Kidney epithelial cell (primary cell): ENCODE measurements around the gene MYO1C. TPM values are rescaled to one million over a fixed set of nuclear protein-coding genes. Genes with fewer than 3 reads are reported as not detected.

ENCODE experiments used
- DNase-seq: peaks from one replicate; pipeline ENCODE4 v3.0.0-alpha.2; 2010; ENCODE audit warnings: low read depth
- H3K27me3 ChIP-seq: 2 replicates; pipeline ENCODE4 v1.6.0; 2011; ENCODE audit warnings: low read length; ENCODE audit not compliant: control insufficient read depth, insufficient read depth
- H3K36me3 ChIP-seq: 2 replicates; pipeline ENCODE4 v1.5.1; 2011; ENCODE audit warnings: low read length; ENCODE audit not compliant: control insufficient read depth, insufficient read depth
- H3K4me3 ChIP-seq: 2 replicates; pipeline ENCODE4 v1.5.1; 2011; ENCODE audit warnings: low read depth, mild to moderate bottlenecking, control low read depth, low read length
- total RNA-seq: library from RNA; depleted of rRNA; stranded (reverse); fragments of >200 nt; gene quantifications from 2 replicates; pipeline ENCODE4 v1.2.3, GENCODE V29; 2015
- TF ChIP-seq, protein P1 (sequence below): IDR thresholded peaks from 2 replicates; pipeline ENCODE4 v1.5.1; 2011; ENCODE audit warnings: mild to moderate bottlenecking, moderate library complexity, low read length, control low read depth, inconsistent platforms; ENCODE audit not compliant: insufficient read depth, poor library complexity, severe bottlenecking

The MYO1C gene
- total RNA-seq, 1 donor from 2014 or later: 131 TPM

DNA sequence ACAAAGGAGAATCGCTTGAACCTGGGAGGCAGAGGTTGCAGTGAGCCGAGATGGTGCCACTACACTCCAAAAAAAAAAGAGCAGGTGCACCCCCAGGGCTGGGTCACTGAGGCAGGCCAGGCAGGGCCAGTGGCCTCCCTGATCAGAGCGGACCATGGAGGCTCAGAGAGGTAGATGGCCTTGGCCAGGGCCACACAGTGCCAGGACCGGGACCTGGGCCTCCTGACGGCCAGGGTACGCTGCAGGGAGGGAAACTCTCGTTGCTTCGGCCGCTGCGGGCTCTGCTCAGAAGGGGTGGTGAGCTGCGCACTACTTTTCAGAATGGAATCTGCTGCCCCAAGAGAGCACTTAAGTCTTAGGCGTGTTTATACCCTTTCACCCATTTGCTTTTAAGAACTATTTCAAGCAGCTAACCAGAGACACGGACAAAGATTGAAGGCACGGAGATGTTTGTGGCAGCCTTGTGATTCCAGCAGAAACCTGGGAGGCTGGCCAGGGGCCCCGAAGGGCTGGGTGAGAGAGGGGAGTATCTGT, 17.1 kb downstream of the MYO1C start:
- Histone ChIP-seq H3K4me3 (no peak overlapping the region), H3K36me3 (peaks cover 2% of the 10 kb centered on the region), H3K27me3 (no peaks in the 10 kb centered on the region)
- DNase-seq: no peak
- TF ChIP-seq, protein P1, sequence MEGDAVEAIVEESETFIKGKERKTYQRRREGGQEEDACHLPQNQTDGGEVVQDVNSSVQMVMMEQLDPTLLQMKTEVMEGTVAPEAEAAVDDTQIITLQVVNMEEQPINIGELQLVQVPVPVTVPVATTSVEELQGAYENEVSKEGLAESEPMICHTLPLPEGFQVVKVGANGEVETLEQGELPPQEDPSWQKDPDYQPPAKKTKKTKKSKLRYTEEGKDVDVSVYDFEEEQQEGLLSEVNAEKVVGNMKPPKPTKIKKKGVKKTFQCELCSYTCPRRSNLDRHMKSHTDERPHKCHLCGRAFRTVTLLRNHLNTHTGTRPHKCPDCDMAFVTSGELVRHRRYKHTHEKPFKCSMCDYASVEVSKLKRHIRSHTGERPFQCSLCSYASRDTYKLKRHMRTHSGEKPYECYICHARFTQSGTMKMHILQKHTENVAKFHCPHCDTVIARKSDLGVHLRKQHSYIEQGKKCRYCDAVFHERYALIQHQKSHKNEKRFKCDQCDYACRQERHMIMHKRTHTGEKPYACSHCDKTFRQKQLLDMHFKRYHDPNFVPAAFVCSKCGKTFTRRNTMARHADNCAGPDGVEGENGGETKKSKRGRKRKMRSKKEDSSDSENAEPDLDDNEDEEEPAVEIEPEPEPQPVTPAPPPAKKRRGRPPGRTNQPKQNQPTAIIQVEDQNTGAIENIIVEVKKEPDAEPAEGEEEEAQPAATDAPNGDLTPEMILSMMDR: no peak

DNA sequence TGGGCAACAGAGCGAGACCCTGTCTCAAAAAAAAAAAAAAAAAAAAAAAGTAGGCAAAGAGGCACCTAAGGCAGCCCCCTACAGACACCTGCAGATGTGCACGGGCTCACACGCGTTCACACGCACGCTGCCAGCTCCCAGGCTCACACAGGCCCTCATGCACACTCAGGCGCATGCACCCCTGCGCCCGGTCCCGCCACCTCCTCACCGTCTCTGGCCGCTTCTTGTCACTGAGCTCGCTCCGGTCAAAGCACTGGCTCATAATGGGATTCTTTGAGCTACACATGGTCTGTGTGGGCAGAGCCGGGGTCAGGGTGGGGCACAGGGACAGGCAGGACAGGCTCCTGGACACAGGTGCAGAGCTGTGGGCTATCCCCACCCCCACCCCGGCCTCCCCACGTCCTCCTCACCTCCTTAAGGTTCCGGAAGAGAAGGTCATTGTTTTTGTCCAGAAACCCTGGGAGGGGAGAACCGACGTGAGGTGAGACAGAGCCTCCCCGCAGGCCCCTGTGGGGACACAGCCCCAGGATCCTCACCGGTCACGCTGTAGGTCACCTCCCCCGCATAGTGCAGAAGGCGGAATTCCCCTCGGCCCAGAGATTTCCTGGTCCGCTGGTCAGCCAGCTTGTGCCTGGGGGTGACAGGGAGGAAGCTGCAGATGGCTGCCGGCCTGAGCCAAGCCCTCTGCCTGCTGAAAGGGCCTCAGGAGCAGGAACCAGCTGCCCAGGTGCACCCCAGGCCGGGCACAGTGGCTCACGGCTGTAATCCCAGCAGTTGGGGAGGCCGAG, 17.9 kb downstream of the MYO1C start:
- no peak for DNase-seq
- TF ChIP-seq, protein P1: no peak
- H3K36me3 ChIP-seq: peaks cover 2% of the 10 kb centered on the region

GRCh38 chr17:1473841-1474240, 18.6 kb downstream of the MYO1C start:
- Histone ChIP-seq H3K27me3 (no peaks in the 10 kb centered on the region), H3K4me3 (no peak overlapping the region), H3K36me3 (peaks cover 2% of the 10 kb centered on the region)
- TF ChIP-seq, protein P1: no peak
- no peak for DNase-seq

More for the DNA sequence above, 17.9 kb downstream of the MYO1C start:
- no peaks in the 10 kb centered on the region for H3K27me3 ChIP-seq
- no peak overlapping the region for H3K4me3 ChIP-seq

- no peak overlapping the region for H3K4me3 ChIP-seq
- H3K27me3 ChIP-seq: no peaks in the 10 kb centered on the region
- DNase-seq: no peak
Observed at GRCh38 chr17:1473170-1473569, 19.3 kb downstream of the MYO1C start.

DNA sequence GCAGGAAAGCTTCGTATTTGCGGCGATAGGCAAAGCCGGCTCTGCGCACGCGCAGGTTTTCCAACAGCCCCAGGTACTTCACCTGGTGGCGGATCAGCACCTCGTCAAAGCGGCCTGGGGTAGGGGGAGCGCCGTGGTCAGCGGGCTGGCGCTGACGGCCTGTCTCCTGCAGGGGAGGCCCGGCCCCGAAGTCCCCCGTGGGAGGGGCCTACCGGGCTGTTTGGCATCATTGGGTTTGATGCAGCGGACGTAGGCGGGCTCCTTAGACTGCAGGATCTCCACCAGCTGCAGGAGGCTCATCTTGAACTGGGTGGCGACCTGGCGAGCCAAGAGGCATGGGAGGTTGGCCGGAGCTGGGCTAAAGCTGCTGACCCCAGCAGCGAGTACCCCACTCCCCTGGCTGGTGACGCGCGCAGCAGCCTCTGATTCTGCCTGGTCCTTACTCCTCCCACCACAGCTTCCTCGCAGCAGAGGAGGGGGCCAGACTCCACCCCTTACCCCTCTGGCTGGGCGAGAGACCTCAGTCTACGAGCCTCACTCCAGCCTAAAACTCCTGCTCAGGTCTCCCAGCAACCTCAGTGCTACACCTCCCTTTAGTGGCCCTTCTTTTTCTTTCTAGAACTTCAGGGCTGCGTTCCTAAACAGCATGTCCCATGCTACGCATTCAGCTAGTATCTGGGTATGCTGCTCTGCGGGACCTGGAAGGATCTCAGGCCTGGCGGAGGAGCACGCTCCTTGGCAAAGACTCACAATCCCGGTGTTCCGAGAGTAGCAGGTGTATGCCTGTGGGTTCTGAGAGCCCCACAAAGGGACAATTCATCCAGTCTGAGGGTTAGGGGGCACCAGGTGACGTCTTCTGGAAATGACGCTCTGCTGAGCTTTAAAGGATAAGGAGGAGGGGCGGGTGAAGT, 20.3 kb downstream of the MYO1C start:
- DNase-seq: no peak

More at GRCh38 chr17:1473170-1473569, 19.3 kb downstream of the MYO1C start:
- TF ChIP-seq, protein P1: no peak
- peaks cover 3% of the 10 kb centered on the region for H3K36me3 ChIP-seq

More for the DNA sequence above, 20.3 kb downstream of the MYO1C start:
- TF ChIP-seq, protein P1: no peak
- Histone ChIP-seq H3K4me3 (no peak overlapping the region), H3K27me3 (no peaks in the 10 kb centered on the region), H3K36me3 (peaks cover 4% of the 10 kb centered on the region)
